ENCODE data around the gene AP1S3. TPM values are rescaled to one million over a fixed set of nuclear protein-coding genes. Genes with fewer than 3 reads are reported as not detected.

AP1S3 gene
- total RNA-seq, 1 experiment from 2014 or later: 34.3 TPM

DNA sequence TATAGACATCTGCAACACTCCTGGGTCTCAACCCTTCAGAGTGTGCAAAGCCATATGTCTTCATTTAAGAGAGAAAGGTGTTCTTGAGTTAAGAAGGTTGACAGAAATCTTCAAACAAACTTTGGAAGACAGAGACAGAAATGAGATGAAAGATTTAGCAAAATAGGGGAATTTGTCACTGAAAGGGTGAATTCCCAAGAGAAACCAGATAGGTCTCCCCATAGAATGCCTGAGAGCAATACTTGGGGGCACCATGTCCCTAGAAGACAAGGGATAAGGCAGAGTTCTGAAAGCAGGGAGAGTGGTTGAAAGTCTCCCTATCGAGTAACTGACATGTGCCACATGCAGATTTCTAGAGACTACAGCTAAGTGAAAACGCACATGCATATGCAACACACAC is 50.0 kb downstream of the AP1S3 start:
- no peaks in the 10 kb centered on the region for H3K4me1 ChIP-seq (ENCODE audit: insufficient read depth, low read length)
- H3K27ac ChIP-seq (ENCODE audit: low read length): no peak overlapping the region
- BruUV-seq (replicated peaks): no TSS peak
- H3K27me3 ChIP-seq (ENCODE audit: low read length): no peaks in the 10 kb centered on the region
- intact Hi-C loops (cut with micrococcal nuclease): no loop called here
- peaks cover 12% of the 10 kb centered on the region for H3K36me3 ChIP-seq (ENCODE audit: low read depth, low read length)
- H3K9me3 ChIP-seq (ENCODE audit: low read length): no peaks in the 10 kb centered on the region
- no peak for TF ChIP-seq EZH2 (IDR thresholded peaks at IDR 0.05; ENCODE audit: low read length, unreplicated experiment)
- TF ChIP-seq, protein P1, sequence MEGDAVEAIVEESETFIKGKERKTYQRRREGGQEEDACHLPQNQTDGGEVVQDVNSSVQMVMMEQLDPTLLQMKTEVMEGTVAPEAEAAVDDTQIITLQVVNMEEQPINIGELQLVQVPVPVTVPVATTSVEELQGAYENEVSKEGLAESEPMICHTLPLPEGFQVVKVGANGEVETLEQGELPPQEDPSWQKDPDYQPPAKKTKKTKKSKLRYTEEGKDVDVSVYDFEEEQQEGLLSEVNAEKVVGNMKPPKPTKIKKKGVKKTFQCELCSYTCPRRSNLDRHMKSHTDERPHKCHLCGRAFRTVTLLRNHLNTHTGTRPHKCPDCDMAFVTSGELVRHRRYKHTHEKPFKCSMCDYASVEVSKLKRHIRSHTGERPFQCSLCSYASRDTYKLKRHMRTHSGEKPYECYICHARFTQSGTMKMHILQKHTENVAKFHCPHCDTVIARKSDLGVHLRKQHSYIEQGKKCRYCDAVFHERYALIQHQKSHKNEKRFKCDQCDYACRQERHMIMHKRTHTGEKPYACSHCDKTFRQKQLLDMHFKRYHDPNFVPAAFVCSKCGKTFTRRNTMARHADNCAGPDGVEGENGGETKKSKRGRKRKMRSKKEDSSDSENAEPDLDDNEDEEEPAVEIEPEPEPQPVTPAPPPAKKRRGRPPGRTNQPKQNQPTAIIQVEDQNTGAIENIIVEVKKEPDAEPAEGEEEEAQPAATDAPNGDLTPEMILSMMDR (conservative IDR thresholded peaks at IDR 0.05; ENCODE audit: low read depth, low read length): no peak
- no peak for TF ChIP-seq EZH2phosphoT487 (IDR thresholded peaks at IDR 0.05; ENCODE audit: borderline replicate concordance, low read length)
- no peak overlapping the region for H2AFZ ChIP-seq (ENCODE audit: low read length)
- no peaks in the 10 kb centered on the region for H3K9me2 ChIP-seq (replicated peaks; ENCODE audit: low read length)
- peaks cover 95% of the 10 kb centered on the region for H3K79me2 ChIP-seq (ENCODE audit: low read length)
- no peak overlapping the region for H3K4me3 ChIP-seq (ENCODE audit: low read length)
- ChIA-PET CTCF (no interaction called here), POLR2A (ENCODE audit: unreplicated experiment) (no interaction called here)
- ATAC-seq (no peak), DNase-seq (no peak)
- no peaks in the 10 kb centered on the region for H3F3A ChIP-seq (ENCODE audit: low read length, unreplicated experiment)
- no peaks in the 10 kb centered on the region for H4K20me1 ChIP-seq (ENCODE audit: low read length)
- H3K4me2 ChIP-seq (ENCODE audit: low read length): no peak overlapping the region
- no peak overlapping the region for H3K9ac ChIP-seq (ENCODE audit: low read length)

DNA sequence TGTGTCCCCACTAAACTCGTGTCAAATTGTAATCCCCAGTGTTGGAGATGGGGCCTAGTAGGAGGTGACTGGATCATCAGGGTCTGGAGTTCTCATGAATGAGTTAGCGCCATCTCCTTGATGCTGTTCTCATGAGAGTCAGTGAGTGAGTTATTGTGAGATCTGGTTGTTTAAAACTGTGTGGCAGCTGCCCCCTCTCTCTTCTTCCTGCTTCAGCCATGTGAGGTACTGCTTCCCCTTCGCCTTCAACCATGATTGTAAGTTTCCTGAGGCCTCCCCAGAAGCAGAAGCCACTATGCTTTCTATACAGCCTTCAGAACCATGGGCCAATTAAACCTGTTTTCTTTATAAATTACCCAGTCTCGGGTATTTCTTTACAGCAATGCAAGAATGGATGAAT is 50.4 kb downstream of the AP1S3 start:
- Histone ChIP-seq H3K79me2 (ENCODE audit: low read length) (peaks cover 95% of the 10 kb centered on the region), H4K20me1 (ENCODE audit: low read length) (no peaks in the 10 kb centered on the region), H3F3A (ENCODE audit: low read length, unreplicated experiment) (no peaks in the 10 kb centered on the region), H2AFZ (ENCODE audit: low read length) (no peak overlapping the region), H3K4me1 (ENCODE audit: insufficient read depth, low read length) (no peaks in the 10 kb centered on the region), H3K27ac (ENCODE audit: low read length) (no peak overlapping the region), H3K27me3 (ENCODE audit: low read length) (no peaks in the 10 kb centered on the region), H3K4me3 (ENCODE audit: low read length) (no peak overlapping the region), H3K36me3 (ENCODE audit: low read depth, low read length) (peaks cover 12% of the 10 kb centered on the region), H3K9me2 (replicated peaks; ENCODE audit: low read length) (no peaks in the 10 kb centered on the region), H3K4me2 (ENCODE audit: low read length) (no peak overlapping the region), H3K9ac (ENCODE audit: low read length) (no peak overlapping the region), H3K9me3 (ENCODE audit: low read length) (no peaks in the 10 kb centered on the region)
- CTCF ChIA-PET: no interaction called here
- no peak for TF ChIP-seq EZH2phosphoT487 (IDR thresholded peaks at IDR 0.05; ENCODE audit: borderline replicate concordance, low read length)
- TF ChIP-seq, protein P1 (conservative IDR thresholded peaks at IDR 0.05; ENCODE audit: low read depth, low read length): no peak
- TF ChIP-seq EZH2 (IDR thresholded peaks at IDR 0.05; ENCODE audit: low read length, unreplicated experiment): no peak
- intact Hi-C loops (cut with micrococcal nuclease): no loop called here
- no TSS peak for BruUV-seq (replicated peaks)
- POLR2A ChIA-PET (ENCODE audit: unreplicated experiment): no interaction called here
- DNase-seq (no peak), ATAC-seq (no peak)

DNA sequence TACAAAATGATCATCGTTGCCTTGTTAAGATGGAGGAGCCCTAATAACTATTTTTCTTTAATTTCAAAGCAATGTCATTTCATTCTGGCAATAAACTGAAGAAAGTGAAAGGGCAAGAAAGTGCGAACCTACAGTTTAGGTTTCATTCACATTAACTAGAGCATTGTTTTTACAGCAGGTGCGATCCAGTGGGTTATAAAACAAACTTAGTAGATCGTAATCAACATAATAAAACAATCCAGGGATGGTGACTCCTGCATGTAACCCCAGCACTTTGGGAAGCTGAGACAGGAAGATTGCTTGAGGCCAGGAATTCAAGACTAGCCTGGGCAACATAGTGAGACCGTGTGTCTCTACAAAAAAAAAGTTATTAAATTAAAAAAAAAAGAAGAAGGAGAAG is 51.1 kb downstream of the AP1S3 start:
- Histone ChIP-seq H3K9ac (ENCODE audit: low read length) (no peak overlapping the region), H3K79me2 (ENCODE audit: low read length) (peaks cover 92% of the 10 kb centered on the region), H3K27me3 (ENCODE audit: low read length) (no peaks in the 10 kb centered on the region), H3K36me3 (ENCODE audit: low read depth, low read length) (peaks cover 12% of the 10 kb centered on the region), H3K4me2 (ENCODE audit: low read length) (no peak overlapping the region), H3K9me3 (ENCODE audit: low read length) (no peaks in the 10 kb centered on the region), H3K27ac (ENCODE audit: low read length) (no peak overlapping the region), H3K4me1 (ENCODE audit: insufficient read depth, low read length) (no peaks in the 10 kb centered on the region), H4K20me1 (ENCODE audit: low read length) (no peaks in the 10 kb centered on the region), H3K4me3 (ENCODE audit: low read length) (no peak overlapping the region), H2AFZ (ENCODE audit: low read length) (no peak overlapping the region), H3K9me2 (replicated peaks; ENCODE audit: low read length) (no peaks in the 10 kb centered on the region), H3F3A (ENCODE audit: low read length, unreplicated experiment) (no peaks in the 10 kb centered on the region)
- TF ChIP-seq EZH2phosphoT487 (IDR thresholded peaks at IDR 0.05; ENCODE audit: borderline replicate concordance, low read length): no peak
- TF ChIP-seq EZH2 (IDR thresholded peaks at IDR 0.05; ENCODE audit: low read length, unreplicated experiment): no peak
- TF ChIP-seq, protein P1 (conservative IDR thresholded peaks at IDR 0.05; ENCODE audit: low read depth, low read length): no peak
- no peak for DNase-seq
- CTCF ChIA-PET: no interaction called here
- ATAC-seq: no peak
- intact Hi-C loops (cut with micrococcal nuclease): no loop called here
- POLR2A ChIA-PET (ENCODE audit: unreplicated experiment): no interaction called here
- BruUV-seq (replicated peaks): no TSS peak

Measured in PC-3 (cell line).